ENCODE measurements around the gene SNRK.

The SNRK gene

GRCh38 chr3:43286115-43286840 is at the start of gene SNRK:
SNRK (plus strand) TSS chr3:43286540; CDS start chr3:43303204, 16,664 bp downstream.
- peak; percentile 6 to 65 for DNase-seq

GRCh38 chr3:43238801-43239200 is 47.5 kb upstream of the SNRK start:
- no peak for DNase-seq

GRCh38 chr3:43239755-43240154 is 46.6 kb upstream of the SNRK start:
- no peak for DNase-seq

GRCh38 chr3:43243590-43244587 is 42.5 kb upstream of the SNRK start:
- no peak for DNase-seq

GRCh38 chr3:43244694-43245093 is 41.6 kb upstream of the SNRK start:
- no peak for DNase-seq

- DNase-seq, result no peak
These were observed 39.4 kb upstream of the SNRK start for GRCh38 chr3:43246976-43247375.

- DNase-seq, result no peak
These were observed 38.7 kb upstream of the SNRK start for GRCh38 chr3:43247561-43248184.

GRCh38 chr3:43248185-43248583 is 38.2 kb upstream of the SNRK start:
- no peak for DNase-seq

- no peak for DNase-seq
These were observed 37.4 kb upstream of the SNRK start for GRCh38 chr3:43248973-43249372.

- no peak for DNase-seq
These were observed 36.9 kb upstream of the SNRK start for GRCh38 chr3:43249405-43249804.

GRCh38 chr3:43253294-43253693 is 33.0 kb upstream of the SNRK start:
- DNase-seq, result no peak

- DNase-seq, result no peak
These were observed 32.2 kb upstream of the SNRK start for GRCh38 chr3:43254125-43254524.

- DNase-seq, result no peak
These were observed 30.7 kb upstream of the SNRK start for GRCh38 chr3:43255662-43256061.

- DNase-seq, result no peak
These were observed 29.5 kb upstream of the SNRK start for GRCh38 chr3:43256714-43257461.

GRCh38 chr3:43257850-43258249 is 28.5 kb upstream of the SNRK start:
- DNase-seq, result no peak

GRCh38 chr3:43259626-43260025 is 26.7 kb upstream of the SNRK start:
- no peak for DNase-seq

- DNase-seq, result no peak
These were observed 25.9 kb upstream of the SNRK start for GRCh38 chr3:43260412-43260811.

GRCh38 chr3:43262194-43262593 is 24.1 kb upstream of the SNRK start:
- DNase-seq, result no peak

- no peak for DNase-seq
These were observed 19.9 kb upstream of the SNRK start for GRCh38 chr3:43266451-43266850.

- no peak for DNase-seq
These were observed 19.3 kb upstream of the SNRK start for GRCh38 chr3:43266995-43267394.

- no peak for DNase-seq
These were observed 17.7 kb upstream of the SNRK start for GRCh38 chr3:43268636-43269035.

- DNase-seq, result no peak
These were observed 16.3 kb upstream of the SNRK start for GRCh38 chr3:43270078-43270477.

- DNase-seq, result no peak
These were observed 12.9 kb upstream of the SNRK start for GRCh38 chr3:43273416-43273815.
